ENCODE data around the gene TCL1B. TPM values are rescaled to one million over a fixed set of nuclear protein-coding genes. Genes with fewer than 3 reads are reported as not detected.

TCL1B gene
- total RNA-seq, 1 donor from 2014 or later, result not detected

- Mint-ChIP-seq H3K4me1 (ENCODE audit: unreplicated experiment) (peaks cover 7% of the 10 kb centered on the region), H3K27me3 (ENCODE audit: unreplicated experiment) (peaks cover 2% of the 10 kb centered on the region), H3K4me3 (ENCODE audit: unreplicated experiment) (no peak overlapping the region), H3K27ac (ENCODE audit: unreplicated experiment) (no peak overlapping the region), H3K9me3 (ENCODE audit: unreplicated experiment) (no peaks in the 10 kb centered on the region), H3K36me3 (ENCODE audit: low read depth, unreplicated experiment) (no peaks in the 10 kb centered on the region)
- no peak for DNase-seq (ENCODE audit: low spot score)
- TF ChIP-seq CTCF (IDR thresholded peaks at IDR 0.05; ENCODE audit: unreplicated experiment), result no peak
These were observed 25.4 kb downstream of the TCL1B start for GRCh38 chr14:95711476-95712176.

GRCh38 chr14:95712398-95712797, 26.2 kb downstream of the TCL1B start:
- no peak overlapping the region for H3K4me3 Mint-ChIP-seq (ENCODE audit: unreplicated experiment)
- H3K4me1 Mint-ChIP-seq (ENCODE audit: unreplicated experiment), result peaks cover 5% of the 10 kb centered on the region
- TF ChIP-seq CTCF (IDR thresholded peaks at IDR 0.05; ENCODE audit: unreplicated experiment), result no peak
- peaks cover 2% of the 10 kb centered on the region for H3K27me3 Mint-ChIP-seq (ENCODE audit: unreplicated experiment)
- H3K9me3 Mint-ChIP-seq (ENCODE audit: unreplicated experiment), result no peaks in the 10 kb centered on the region
- no peak overlapping the region for H3K27ac Mint-ChIP-seq (ENCODE audit: unreplicated experiment)
- DNase-seq (ENCODE audit: low spot score), result no peak
- H3K36me3 Mint-ChIP-seq (ENCODE audit: low read depth, unreplicated experiment), result no peaks in the 10 kb centered on the region

GRCh38 chr14:95713596-95714371, 27.6 kb downstream of the TCL1B start, which contains the start of gene TCL1A:
TCL1A (minus strand) TSS chr14:95714125; CDS start chr14:95714066, 59 bp downstream.
- Mint-ChIP-seq H3K9me3 (ENCODE audit: unreplicated experiment) (no peaks in the 10 kb centered on the region), H3K36me3 (ENCODE audit: low read depth, unreplicated experiment) (no peaks in the 10 kb centered on the region), H3K4me3 (ENCODE audit: unreplicated experiment) (no peak within 1 kb of the TSS), H3K4me1 (ENCODE audit: unreplicated experiment) (peaks cover 2% of the 10 kb centered on the region), H3K27me3 (ENCODE audit: unreplicated experiment) (peaks cover 2% of the 10 kb centered on the region), H3K27ac (ENCODE audit: unreplicated experiment) (no peak within 1 kb of the TSS)
- no peak for DNase-seq (ENCODE audit: low spot score)
- no peak for TF ChIP-seq CTCF (IDR thresholded peaks at IDR 0.05; ENCODE audit: unreplicated experiment)

- no peaks in the 10 kb centered on the region for H3K4me1 Mint-ChIP-seq (ENCODE audit: unreplicated experiment)
- H3K27ac Mint-ChIP-seq (ENCODE audit: unreplicated experiment), result no peak overlapping the region
- no peak for DNase-seq (ENCODE audit: low spot score)
- H3K36me3 Mint-ChIP-seq (ENCODE audit: low read depth, unreplicated experiment), result no peaks in the 10 kb centered on the region
- H3K27me3 Mint-ChIP-seq (ENCODE audit: unreplicated experiment), result peaks cover 1% of the 10 kb centered on the region
- no peak overlapping the region for H3K4me3 Mint-ChIP-seq (ENCODE audit: unreplicated experiment)
- no peak for TF ChIP-seq CTCF (IDR thresholded peaks at IDR 0.05; ENCODE audit: unreplicated experiment)
- no peaks in the 10 kb centered on the region for H3K9me3 Mint-ChIP-seq (ENCODE audit: unreplicated experiment)
These were observed 36.4 kb downstream of the TCL1B start for GRCh38 chr14:95722525-95723190.
